Activated CD4-positive, CD25-positive, alpha-beta regulatory T cell treated with anti-CD3 and anti-CD28 coated beads, Interleukin-2, amount 50 U/mL, for 16 hours (primary cell): ENCODE data around the gene RAB8B.

Source experiments
- DNase-seq: peaks from one replicate; pipeline ENCODE4 v3.0.0-alpha.2; 2020; ENCODE audit warnings: low read depth, low spot score

The RAB8B gene

DNA sequence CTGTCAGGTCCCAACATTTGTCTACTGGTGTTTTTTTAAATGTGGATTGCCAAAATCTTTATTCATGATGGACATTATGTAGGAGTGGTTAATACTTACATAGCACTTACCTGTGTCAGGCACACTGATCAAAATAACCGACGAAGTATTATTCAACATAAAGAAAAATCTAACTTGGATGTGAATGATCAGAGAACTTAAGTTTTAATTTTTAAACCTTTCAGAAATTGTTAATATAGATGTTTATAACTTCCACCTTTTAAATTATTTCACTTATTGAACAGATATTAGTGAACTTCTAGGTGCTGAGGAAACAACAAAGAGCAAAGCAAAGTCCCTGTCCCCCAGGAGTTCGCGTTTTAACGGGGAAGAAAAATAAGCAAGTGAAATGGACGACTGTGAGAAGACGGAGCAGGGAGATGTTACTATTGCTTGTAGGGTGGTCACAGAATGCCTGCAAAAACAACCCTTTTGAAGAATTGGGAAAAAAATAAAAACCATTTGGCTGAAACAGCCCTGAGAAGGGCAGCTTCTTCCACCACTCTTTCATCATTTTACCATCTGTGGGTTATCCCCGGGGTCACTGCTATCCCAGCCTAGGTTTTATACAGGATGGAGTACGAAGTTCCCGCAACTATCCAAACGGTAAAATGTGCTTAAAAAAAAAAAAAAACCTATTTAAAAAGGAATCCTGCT is 87.1 kb downstream of the RAB8B start:
- DNase-seq, result no peak

DNA sequence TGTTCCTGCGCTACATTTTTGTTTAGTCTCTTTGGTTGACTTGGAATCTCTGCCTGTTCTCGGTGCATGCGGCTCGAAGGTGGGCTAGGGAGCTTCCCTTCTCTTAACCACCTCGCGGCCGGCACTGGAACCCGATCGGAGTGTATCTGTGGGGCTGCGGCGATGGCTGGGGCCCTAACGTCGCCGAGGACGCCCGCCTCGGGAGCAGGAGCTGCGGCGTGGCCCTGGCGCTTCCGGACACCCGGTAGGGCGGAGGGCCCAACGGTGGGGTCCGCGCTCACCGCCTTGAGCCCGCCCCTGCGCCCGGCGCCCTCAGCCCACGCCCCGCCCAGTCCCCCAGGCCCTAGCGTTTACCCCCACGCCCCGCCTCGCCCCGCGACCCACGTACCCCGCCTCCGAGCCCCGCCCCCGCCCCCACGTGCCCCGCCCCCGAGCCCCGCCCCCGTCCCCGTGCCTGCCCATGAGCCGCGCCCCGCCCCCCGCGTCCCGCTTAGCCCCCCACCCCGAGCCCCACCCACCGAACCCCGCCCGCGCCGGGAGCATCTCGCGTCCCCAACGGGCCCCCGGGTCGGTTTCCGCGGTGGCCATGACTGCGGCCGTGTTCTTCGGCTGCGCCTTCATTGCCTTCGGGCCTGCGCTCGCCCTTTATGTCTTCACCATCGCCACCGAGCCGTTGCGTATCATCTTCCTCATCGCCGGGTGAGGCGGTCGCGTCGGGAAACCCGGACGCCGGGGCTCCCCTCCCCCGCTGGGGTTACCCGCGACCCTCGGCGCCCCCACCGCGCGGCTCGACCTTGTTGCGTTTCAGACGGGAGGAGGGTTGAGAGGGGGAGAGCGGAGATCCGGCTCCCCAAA is 87.9 kb downstream of the RAB8B start, which contains the start of gene APH1B:
Gene APH1B (plus strand): TSS at position 568 of the 855 bp plus-strand sequence. CDS start 19 bp downstream, at position 587.
- peak; percentile 49 for DNase-seq

DNA sequence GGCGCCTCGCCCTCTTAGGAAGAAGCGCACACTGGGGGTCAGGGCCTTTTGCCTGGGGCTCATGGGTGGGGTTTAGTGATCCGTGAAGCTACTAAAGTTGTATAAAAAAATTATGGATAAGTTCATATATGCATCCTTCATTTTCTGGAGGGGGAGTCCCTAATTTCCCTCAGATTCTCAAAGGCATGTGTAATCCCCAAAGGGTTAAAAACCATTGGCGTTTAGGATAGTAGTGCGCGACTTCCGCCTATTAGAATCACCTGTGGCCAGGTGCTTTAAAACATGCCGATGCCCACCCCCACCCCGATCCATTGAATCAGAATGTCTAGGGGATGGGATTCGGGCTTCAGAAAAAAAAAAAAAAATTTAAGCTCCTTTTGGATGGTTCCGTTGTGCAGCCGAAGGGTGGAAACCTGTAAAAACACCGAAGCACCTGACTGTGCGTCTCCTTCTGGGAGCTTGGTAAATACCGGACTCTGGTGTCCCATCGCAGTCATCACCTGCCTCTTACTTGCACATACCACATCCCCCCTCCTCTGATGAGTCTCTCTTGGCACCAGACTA is 88.6 kb downstream of the RAB8B start:
- DNase-seq, result no peak

GRCh38 chr15:63283126-63283525 is 93.7 kb downstream of the RAB8B start:
- DNase-seq, result no peak

GRCh38 chr15:63284335-63284734 is 94.9 kb downstream of the RAB8B start:
- DNase-seq, result no peak

- DNase-seq, result no peak
These were observed 97.7 kb downstream of the RAB8B start for GRCh38 chr15:63287109-63287508.

DNA sequence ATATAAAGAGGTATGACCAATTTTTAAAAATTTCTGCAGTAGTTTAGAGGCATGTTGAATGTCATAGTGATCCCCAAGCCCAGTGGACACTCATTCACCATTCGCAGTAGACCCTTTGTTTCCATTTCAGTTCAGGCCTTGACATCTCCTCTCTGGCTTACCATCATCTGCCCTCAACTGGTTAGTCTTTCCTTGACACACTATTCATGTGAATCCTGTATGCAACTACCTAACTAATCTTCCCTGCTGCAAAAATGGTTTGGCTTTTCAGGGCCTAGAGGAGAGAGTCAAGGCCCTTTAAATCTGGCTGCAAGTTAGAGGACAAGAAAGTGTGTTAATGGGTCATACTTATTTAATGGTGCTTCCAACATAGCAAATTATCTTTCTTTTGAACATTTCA is 98.9 kb downstream of the RAB8B start:
- no peak for DNase-seq

DNA sequence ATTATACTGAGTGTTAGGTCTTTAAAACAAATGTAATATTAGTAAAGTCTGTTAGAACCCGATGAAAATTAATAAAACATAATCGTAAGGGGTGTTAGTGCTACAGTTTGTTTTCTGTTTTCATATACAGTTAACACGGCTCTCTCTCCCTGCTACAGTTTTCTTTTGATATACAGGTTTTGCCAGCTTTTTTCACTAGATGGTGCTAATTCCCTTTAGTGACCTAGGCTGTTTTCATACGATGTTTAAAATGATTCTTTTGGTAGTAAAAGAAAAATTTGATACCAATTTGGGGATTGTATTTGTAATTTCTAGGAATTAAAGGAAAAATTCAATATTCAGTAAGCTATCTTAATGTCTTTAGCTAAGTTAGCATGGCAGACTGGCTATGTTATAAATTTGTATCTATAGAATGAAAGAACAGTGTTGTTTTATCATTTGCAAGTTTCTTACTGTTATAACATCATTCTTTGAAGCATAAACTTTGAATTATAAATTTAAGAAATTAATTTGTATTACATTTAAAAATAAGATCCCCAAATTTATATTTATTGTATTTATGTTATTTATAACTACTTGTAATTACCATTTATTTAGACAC is 99.5 kb downstream of the RAB8B start:
- no peak for DNase-seq

DNA sequence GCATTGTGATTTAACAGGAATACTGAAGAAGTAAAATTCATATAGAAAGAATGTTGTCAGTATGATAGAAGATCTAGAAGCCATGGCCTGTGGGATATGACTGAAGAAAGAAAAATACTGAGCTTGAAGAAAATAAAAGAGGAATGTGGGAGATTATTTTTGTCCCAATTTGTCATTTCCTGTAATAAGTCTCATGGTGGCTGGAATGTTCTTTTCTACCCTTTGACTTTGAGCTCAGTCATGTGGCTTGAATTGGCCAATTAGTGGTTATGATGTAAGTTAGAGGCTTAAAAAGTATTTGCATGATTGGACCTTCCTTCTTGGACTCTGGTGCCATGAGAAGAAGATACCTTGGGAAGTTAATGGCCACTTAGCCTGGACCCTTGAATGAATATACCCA is 102.1 kb downstream of the RAB8B start:
- no peak for DNase-seq

DNA sequence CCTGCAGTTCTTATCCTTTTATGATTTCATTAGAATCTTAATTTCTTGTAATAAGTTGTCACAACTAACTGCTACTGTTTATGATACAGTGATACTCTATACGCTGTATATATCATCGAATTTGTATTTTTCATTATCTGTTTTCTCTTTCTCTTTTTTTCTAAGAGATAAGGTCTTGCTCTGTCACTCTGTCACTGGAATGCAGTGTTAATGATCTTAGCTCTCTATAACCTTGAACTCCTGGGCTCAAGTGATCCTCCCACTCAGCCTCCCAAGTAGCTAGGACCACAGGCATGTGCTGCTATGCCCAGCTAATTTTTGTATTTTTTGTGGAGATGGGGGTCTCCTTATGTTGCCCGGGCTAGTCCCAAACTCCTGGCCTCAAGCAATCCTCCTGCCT is 102.8 kb downstream of the RAB8B start:
- DNase-seq, result no peak

GRCh38 chr15:63292771-63293170 is 103.4 kb downstream of the RAB8B start:
- no peak for DNase-seq

- no peak for DNase-seq
These were observed 105.0 kb downstream of the RAB8B start for GRCh38 chr15:63294359-63294758.

- no peak for DNase-seq
These were observed 105.9 kb downstream of the RAB8B start for GRCh38 chr15:63295341-63295740.

- no peak for DNase-seq
These were observed 106.8 kb downstream of the RAB8B start for GRCh38 chr15:63296195-63296594.

DNA sequence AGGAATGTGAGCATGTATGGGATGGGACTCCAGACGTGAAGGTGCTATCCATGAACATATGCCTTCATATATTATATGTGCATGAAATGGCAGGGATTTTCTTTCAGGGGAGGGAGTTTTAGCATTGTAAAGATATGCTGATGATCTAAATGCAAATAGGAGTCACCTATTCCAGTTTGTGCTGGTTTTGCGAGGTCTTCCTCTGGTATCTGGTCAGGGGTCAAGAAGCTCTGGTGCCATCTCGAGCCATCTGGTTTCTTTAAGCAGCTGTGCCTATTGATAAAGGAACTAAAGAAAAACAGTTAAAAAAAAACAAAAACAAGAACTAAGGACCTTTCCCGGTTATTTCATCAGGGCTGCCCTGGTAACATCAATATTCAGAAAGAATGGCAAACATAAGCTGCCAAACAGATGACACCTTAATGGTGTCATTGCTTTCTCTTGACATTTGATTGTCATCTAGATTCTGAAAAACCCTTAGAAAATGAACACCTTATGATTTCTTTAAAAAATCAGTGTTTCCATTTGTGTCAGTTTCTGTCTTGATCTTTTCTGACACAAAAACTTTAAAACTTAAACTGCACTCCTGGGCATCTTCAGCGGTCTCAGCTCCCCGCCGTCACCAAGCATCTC is 110.7 kb downstream of the RAB8B start:
- DNase-seq, result no peak

DNA sequence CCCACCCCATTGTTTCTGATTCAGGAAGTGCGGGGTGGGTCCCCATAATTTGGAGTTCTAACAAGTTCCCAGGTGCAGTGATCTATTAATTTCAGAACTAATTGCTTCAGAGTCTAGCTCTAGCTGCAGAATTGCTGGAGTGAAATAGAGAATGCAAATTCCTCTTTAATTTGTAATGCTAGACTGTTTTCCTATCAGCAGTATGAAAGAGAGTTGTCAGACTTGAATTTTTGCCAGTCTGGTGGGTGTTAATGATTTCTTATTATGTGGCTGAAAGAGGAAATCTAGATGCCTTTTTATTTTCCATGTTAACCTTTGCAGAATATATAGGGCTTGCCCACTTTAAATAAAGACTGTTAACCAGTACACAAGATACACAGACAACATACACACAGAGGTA is 111.7 kb downstream of the RAB8B start:
- DNase-seq, result no peak

DNA sequence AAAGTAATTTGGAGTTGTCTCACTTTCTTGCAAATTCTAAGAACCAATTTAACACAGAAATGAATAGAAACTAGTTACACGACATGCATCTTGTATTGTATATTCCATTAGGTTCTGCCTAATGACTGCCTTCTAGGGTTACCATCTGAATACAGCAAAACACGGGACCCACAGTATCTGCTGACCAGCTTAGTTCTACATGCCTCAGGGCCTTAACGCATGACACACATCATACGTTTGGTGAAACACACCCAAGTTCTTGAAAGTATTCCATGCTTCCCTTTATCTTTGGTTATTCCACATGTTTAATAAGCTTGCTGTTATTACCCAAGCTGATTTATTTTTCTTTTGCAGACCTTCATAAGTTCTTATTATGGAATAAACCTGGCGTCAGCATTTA is 115.9 kb downstream of the RAB8B start:
- no peak for DNase-seq

GRCh38 chr15:63306492-63307073 is 117.2 kb downstream of the RAB8B start:
- DNase-seq, result no peak

DNA sequence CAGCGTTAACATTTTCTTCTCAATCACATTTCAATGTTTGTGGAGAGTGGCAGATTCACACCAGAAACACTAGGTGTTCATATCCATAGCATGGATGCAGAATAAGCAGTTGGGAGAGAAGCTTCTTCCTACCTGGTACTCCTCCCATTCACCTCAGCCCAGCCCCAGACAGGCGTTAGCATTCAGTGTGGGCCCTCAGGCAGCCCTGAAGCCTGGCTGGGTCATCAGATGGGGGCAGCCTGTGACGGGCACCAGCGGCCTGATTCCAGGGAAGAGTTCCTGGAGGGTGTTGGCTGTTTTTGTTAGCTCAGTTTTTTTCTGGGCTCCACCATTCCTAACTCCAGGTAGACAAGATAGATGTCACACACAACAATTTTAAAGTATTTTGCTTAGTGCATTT is 119.1 kb downstream of the RAB8B start:
- DNase-seq, result no peak

DNA sequence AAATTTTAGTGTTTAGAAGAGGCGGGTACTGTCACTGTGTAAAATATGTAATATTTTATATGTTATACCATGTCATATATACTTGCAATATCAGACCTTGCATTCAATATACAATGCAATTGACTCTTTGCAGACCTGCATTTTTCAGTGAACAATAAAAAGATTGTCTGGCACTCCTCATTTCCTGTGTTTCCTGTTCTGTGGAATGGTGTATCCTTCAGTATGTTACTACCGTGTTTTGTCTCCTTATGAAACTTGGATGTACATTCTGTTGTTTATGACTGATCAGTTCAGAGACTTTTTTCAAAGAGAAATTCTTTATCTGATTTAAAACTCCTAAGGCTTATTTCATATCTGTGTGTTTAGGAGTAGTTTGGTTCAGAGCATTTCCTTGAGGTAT is 119.5 kb downstream of the RAB8B start:
- no peak for DNase-seq

DNA sequence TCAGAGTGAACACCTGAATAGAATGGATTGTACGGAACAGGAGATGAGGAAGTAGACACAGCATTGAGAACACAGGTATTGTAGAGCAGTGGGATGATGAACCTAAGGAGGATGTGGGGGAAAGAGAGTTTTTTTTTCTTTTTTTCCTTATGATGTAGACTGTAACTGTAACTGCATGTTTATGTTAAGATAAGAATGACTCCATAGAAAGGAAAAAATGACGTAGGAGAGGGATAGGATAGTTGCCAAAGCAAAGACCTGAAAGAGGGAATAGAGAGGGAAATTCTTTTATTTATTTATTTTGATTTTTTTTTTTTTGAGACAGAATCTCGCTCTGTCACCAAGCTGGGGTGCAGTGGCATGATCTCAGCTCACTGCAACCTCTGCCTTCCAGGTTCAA is 121.2 kb downstream of the RAB8B start:
- DNase-seq, result no peak
